GM18498 (cell line): ENCODE data around the gene MAST2.

ENCODE experiments used
- ATAC-seq: cut with Tn5 transposase; IDR thresholded peaks from one replicate; pipeline ENCODE4 v1.9.1; 2021; ENCODE audit warnings: mild to moderate bottlenecking, moderate library complexity; ENCODE audit not compliant: unreplicated experiment

Gene MAST2

GRCh38 chr1:45974541-45975269, 171.3 kb downstream of the MAST2 start:
- ATAC-seq = no peak

GRCh38 chr1:45976623-45977022, 173.2 kb downstream of the MAST2 start:
- no peak for ATAC-seq

- no peak for ATAC-seq
Observed at GRCh38 chr1:45979074-45979777, 175.8 kb downstream of the MAST2 start.

GRCh38 chr1:45979778-45980176, 176.4 kb downstream of the MAST2 start:
- no peak for ATAC-seq

- ATAC-seq = no peak
Observed at GRCh38 chr1:45982359-45982758, 178.9 kb downstream of the MAST2 start.

- ATAC-seq = no peak
Observed at GRCh38 chr1:45983967-45984366, 180.6 kb downstream of the MAST2 start.

GRCh38 chr1:45987204-45987603, 183.8 kb downstream of the MAST2 start:
- ATAC-seq = no peak

- ATAC-seq = no peak
Observed at GRCh38 chr1:45989249-45989648, 185.8 kb downstream of the MAST2 start.

GRCh38 chr1:45994423-45994822, 191.0 kb downstream of the MAST2 start:
- ATAC-seq = no peak

- no peak for ATAC-seq
Observed at GRCh38 chr1:45995298-45995697, 191.9 kb downstream of the MAST2 start.

GRCh38 chr1:45998020-45998617, 194.7 kb downstream of the MAST2 start:
- no peak for ATAC-seq

- ATAC-seq = no peak
Observed at GRCh38 chr1:45999507-45999906, 196.1 kb downstream of the MAST2 start.

GRCh38 chr1:46001081-46001785, 197.8 kb downstream of the MAST2 start:
- no peak for ATAC-seq

GRCh38 chr1:46002551-46003150, 199.2 kb downstream of the MAST2 start:
- ATAC-seq = no peak

GRCh38 chr1:46003315-46003714, 199.9 kb downstream of the MAST2 start:
- ATAC-seq = no peak

- ATAC-seq = no peak
Observed at GRCh38 chr1:46004492-46004891, 201.1 kb downstream of the MAST2 start.

- ATAC-seq = no peak
Observed at GRCh38 chr1:46005594-46005993, 202.2 kb downstream of the MAST2 start.

- no peak for ATAC-seq
Observed at GRCh38 chr1:46008585-46008984, 205.2 kb downstream of the MAST2 start.

GRCh38 chr1:46010611-46011010, 207.2 kb downstream of the MAST2 start:
- no peak for ATAC-seq

- ATAC-seq = no peak
Observed at GRCh38 chr1:46011121-46011695, 207.8 kb downstream of the MAST2 start.

- no peak for ATAC-seq
Observed at GRCh38 chr1:46012236-46012635, 208.8 kb downstream of the MAST2 start.
